Stimulated activated memory B cell treated with anti-CD40 and anti-IgM and Interleukin-4, amounts not matched to agents 10 μg/mL and 1 μg/mL and 100 μg/mL, for 72 hours (primary cell): ENCODE data around the gene LHFPL6.

Experiments used
- ATAC-seq: fragments of 150-1000 bp; cut with Tn5 transposase; 2 replicates; pipeline ENCODE4 v1.10.0; 2021
- H3K27ac Mint-ChIP-seq: one replicate; pipeline ENCODE4 v1.8.0; 2022; ENCODE audit warnings: mild to moderate bottlenecking, mixed read lengths
- H3K27me3 Mint-ChIP-seq: one replicate; pipeline ENCODE4 v1.8.0; 2022; ENCODE audit warnings: mixed read lengths
- H3K36me3 Mint-ChIP-seq: one replicate; pipeline ENCODE4 v1.8.0; 2022; ENCODE audit warnings: mixed read lengths
- H3K4me1 Mint-ChIP-seq: one replicate; pipeline ENCODE4 v1.8.0; 2022; ENCODE audit warnings: mixed read lengths
- H3K4me3 Mint-ChIP-seq: one replicate; pipeline ENCODE4 v1.8.0; 2022; ENCODE audit warnings: mild to moderate bottlenecking, moderate library complexity, mixed read lengths
- H3K9me3 Mint-ChIP-seq: one replicate; pipeline ENCODE4 v1.8.0; 2022; ENCODE audit warnings: mixed read lengths

Gene LHFPL6

GRCh38 chr13:39602614-39603366 lies at the start of gene LHFPL6:
LHFPL6 (minus strand) TSS chr13:39603193.
- Mint-ChIP-seq H3K4me3 (peak within 1 kb of the TSS; percentile 74), H3K4me1 (peaks cover 14% of the 10 kb centered on the region), H3K36me3 (no peaks in the 10 kb centered on the region), H3K27ac (no peak within 1 kb of the TSS), H3K9me3 (no peaks in the 10 kb centered on the region), H3K27me3 (peaks cover 43% of the 10 kb centered on the region)
- ATAC-seq: peak; percentile 90

GRCh38 chr13:39646122-39646521 lies 43.1 kb upstream of the LHFPL6 start:
- H3K36me3 Mint-ChIP-seq: no peaks in the 10 kb centered on the region
- no peak for ATAC-seq
- H3K9me3 Mint-ChIP-seq: no peaks in the 10 kb centered on the region
- H3K4me1 Mint-ChIP-seq: no peaks in the 10 kb centered on the region
- no peak overlapping the region for H3K4me3 Mint-ChIP-seq
- H3K27me3 Mint-ChIP-seq: peaks cover 16% of the 10 kb centered on the region
- no peak overlapping the region for H3K27ac Mint-ChIP-seq

GRCh38 chr13:39641645-39642044 lies 38.7 kb upstream of the LHFPL6 start:
- Mint-ChIP-seq H3K27ac (no peak overlapping the region), H3K4me1 (no peaks in the 10 kb centered on the region), H3K4me3 (no peak overlapping the region), H3K27me3 (peaks cover 55% of the 10 kb centered on the region), H3K9me3 (peaks cover 6% of the 10 kb centered on the region), H3K36me3 (no peaks in the 10 kb centered on the region)
- ATAC-seq: no peak

GRCh38 chr13:39637890-39638289 lies 34.9 kb upstream of the LHFPL6 start:
- Mint-ChIP-seq H3K36me3 (no peaks in the 10 kb centered on the region), H3K27me3 (peaks cover 63% of the 10 kb centered on the region), H3K4me1 (no peaks in the 10 kb centered on the region), H3K27ac (no peak overlapping the region), H3K9me3 (peaks cover 9% of the 10 kb centered on the region), H3K4me3 (no peak overlapping the region)
- ATAC-seq: no peak

- Mint-ChIP-seq H3K36me3 (peaks cover 8% of the 10 kb centered on the region), H3K4me1 (no peaks in the 10 kb centered on the region), H3K4me3 (no peak overlapping the region), H3K27ac (no peak overlapping the region), H3K27me3 (peaks cover 55% of the 10 kb centered on the region), H3K9me3 (peaks cover 24% of the 10 kb centered on the region)
- ATAC-seq: no peak
Measured at GRCh38 chr13:39635564-39635963, 32.6 kb upstream of the LHFPL6 start.

- Mint-ChIP-seq H3K27me3 (peaks cover 36% of the 10 kb centered on the region), H3K4me1 (no peaks in the 10 kb centered on the region), H3K27ac (no peak overlapping the region), H3K36me3 (peaks cover 8% of the 10 kb centered on the region), H3K4me3 (no peak overlapping the region), H3K9me3 (peaks cover 22% of the 10 kb centered on the region)
- no peak for ATAC-seq
Measured at GRCh38 chr13:39632994-39633393, 30.0 kb upstream of the LHFPL6 start.

GRCh38 chr13:39631307-39631706 lies 28.3 kb upstream of the LHFPL6 start:
- peaks cover 18% of the 10 kb centered on the region for H3K9me3 Mint-ChIP-seq
- H3K27me3 Mint-ChIP-seq: peaks cover 20% of the 10 kb centered on the region
- H3K36me3 Mint-ChIP-seq: peaks cover 8% of the 10 kb centered on the region
- ATAC-seq: no peak
- H3K27ac Mint-ChIP-seq: no peak overlapping the region
- no peaks in the 10 kb centered on the region for H3K4me1 Mint-ChIP-seq
- H3K4me3 Mint-ChIP-seq: no peak overlapping the region

GRCh38 chr13:39623466-39623865 lies 20.5 kb upstream of the LHFPL6 start:
- Mint-ChIP-seq H3K27ac (no peak overlapping the region), H3K4me3 (no peak overlapping the region), H3K4me1 (no peaks in the 10 kb centered on the region), H3K36me3 (no peaks in the 10 kb centered on the region), H3K9me3 (peaks cover 5% of the 10 kb centered on the region), H3K27me3 (peaks cover 16% of the 10 kb centered on the region)
- ATAC-seq: no peak

- ATAC-seq: no peak
- Mint-ChIP-seq H3K36me3 (no peaks in the 10 kb centered on the region), H3K27ac (no peak overlapping the region), H3K9me3 (no peaks in the 10 kb centered on the region), H3K27me3 (peaks cover 23% of the 10 kb centered on the region), H3K4me3 (no peak overlapping the region), H3K4me1 (no peaks in the 10 kb centered on the region)
Measured at GRCh38 chr13:39618561-39618960, 15.6 kb upstream of the LHFPL6 start.

GRCh38 chr13:39616087-39616694 lies 13.2 kb upstream of the LHFPL6 start:
- H3K4me1 Mint-ChIP-seq: no peaks in the 10 kb centered on the region
- no peak overlapping the region for H3K27ac Mint-ChIP-seq
- no peaks in the 10 kb centered on the region for H3K36me3 Mint-ChIP-seq
- no peak overlapping the region for H3K4me3 Mint-ChIP-seq
- H3K27me3 Mint-ChIP-seq: peaks cover 18% of the 10 kb centered on the region
- peak; percentile 48 for ATAC-seq
- H3K9me3 Mint-ChIP-seq: no peaks in the 10 kb centered on the region

GRCh38 chr13:39612023-39612637 lies 9.1 kb upstream of the LHFPL6 start:
- ATAC-seq: no peak
- Mint-ChIP-seq H3K4me1 (no peaks in the 10 kb centered on the region), H3K4me3 (no peak overlapping the region), H3K36me3 (no peaks in the 10 kb centered on the region), H3K9me3 (no peaks in the 10 kb centered on the region), H3K27ac (no peak overlapping the region), H3K27me3 (no peaks in the 10 kb centered on the region)

GRCh38 chr13:39607876-39608275 lies 4.9 kb upstream of the LHFPL6 start:
- no peak for ATAC-seq
- H3K4me3 Mint-ChIP-seq: no peak overlapping the region
- no peaks in the 10 kb centered on the region for H3K36me3 Mint-ChIP-seq
- peaks cover 7% of the 10 kb centered on the region for H3K4me1 Mint-ChIP-seq
- no peaks in the 10 kb centered on the region for H3K9me3 Mint-ChIP-seq
- H3K27me3 Mint-ChIP-seq: peaks cover 20% of the 10 kb centered on the region
- no peak overlapping the region for H3K27ac Mint-ChIP-seq

GRCh38 chr13:39605677-39606320 lies 2.8 kb upstream of the LHFPL6 start:
- no peak for ATAC-seq
- Mint-ChIP-seq H3K36me3 (no peaks in the 10 kb centered on the region), H3K4me1 (peaks cover 14% of the 10 kb centered on the region), H3K27ac (no peak overlapping the region), H3K9me3 (no peaks in the 10 kb centered on the region), H3K27me3 (peaks cover 37% of the 10 kb centered on the region), H3K4me3 (no peak overlapping the region)

GRCh38 chr13:39604756-39605155 lies 1.8 kb upstream of the LHFPL6 start:
- Mint-ChIP-seq H3K27me3 (peaks cover 43% of the 10 kb centered on the region), H3K27ac (no peak overlapping the region), H3K9me3 (no peaks in the 10 kb centered on the region), H3K4me3 (no peak overlapping the region), H3K36me3 (no peaks in the 10 kb centered on the region), H3K4me1 (peaks cover 14% of the 10 kb centered on the region)
- no peak for ATAC-seq

GRCh38 chr13:39603424-39603947 lies 493 bp upstream of the LHFPL6 start:
- H3K36me3 Mint-ChIP-seq: no peaks in the 10 kb centered on the region
- ATAC-seq: no peak
- H3K27ac Mint-ChIP-seq: no peak overlapping the region
- H3K4me3 Mint-ChIP-seq: peak overlapping the region; percentile 74
- H3K27me3 Mint-ChIP-seq: peaks cover 43% of the 10 kb centered on the region
- peaks cover 14% of the 10 kb centered on the region for H3K4me1 Mint-ChIP-seq
- H3K9me3 Mint-ChIP-seq: no peaks in the 10 kb centered on the region
